ENCODE results near the gene ESPL1.

The ESPL1 gene

GRCh38 chr12:53267999-53268629 is at the start of gene ESPL1:
ESPL1 (plus strand) TSS chr12:53268299; CDS start chr12:53268767, 468 bp downstream.
- DNase-seq, result peak; percentile 91

DNA sequence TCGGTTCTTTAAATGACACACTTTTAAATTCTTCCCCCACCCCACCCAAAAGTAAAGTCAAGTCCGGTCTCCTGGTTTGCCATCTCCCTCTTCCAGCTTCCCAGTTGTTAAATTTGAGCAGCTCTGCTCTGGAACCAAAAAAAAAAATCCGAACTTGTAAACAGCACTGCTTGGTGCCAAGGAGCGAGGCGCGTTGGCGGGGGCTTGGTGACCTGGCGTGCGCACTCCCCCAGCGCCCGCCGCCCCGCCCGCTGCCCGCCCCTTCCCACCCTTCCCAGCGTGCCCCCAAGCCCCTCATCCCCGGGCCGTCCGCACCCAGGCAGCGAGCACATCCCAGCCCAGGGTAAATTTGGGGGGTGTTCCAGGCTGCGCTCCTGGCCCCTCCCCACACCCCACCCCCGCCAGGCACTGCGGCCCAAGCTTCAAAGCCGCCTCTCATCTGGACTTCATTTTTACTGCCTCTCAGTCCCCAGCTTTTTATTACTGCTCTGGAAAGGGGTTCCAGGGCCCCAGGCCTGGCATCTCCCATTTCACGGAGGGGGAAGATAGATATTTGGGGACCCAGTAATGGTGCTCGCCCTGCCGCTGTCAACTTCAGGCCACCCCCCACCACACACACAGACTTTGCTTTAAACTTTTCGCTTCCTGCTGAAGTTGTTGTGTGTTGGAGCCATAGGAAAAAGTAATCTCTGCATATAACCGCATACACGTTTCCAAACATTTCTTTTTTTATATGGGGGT is 49.4 kb upstream of the ESPL1 start:
- DNase-seq, result no peak

GRCh38 chr12:53219292-53219955 is 48.7 kb upstream of the ESPL1 start:
- peak; percentile 78 for DNase-seq

- DNase-seq, result peak; percentile 87
Observed at GRCh38 chr12:53219956-53220693, 48.0 kb upstream of the ESPL1 start.

GRCh38 chr12:53220694-53221202 is 47.4 kb upstream of the ESPL1 start:
- DNase-seq, result peak; percentile 94

- peak; percentile 63 for DNase-seq
Observed at GRCh38 chr12:53221203-53222080, 46.7 kb upstream of the ESPL1 start.

GRCh38 chr12:53222170-53222721 is 45.9 kb upstream of the ESPL1 start:
- no peak for DNase-seq

GRCh38 chr12:53222806-53223261 is 45.3 kb upstream of the ESPL1 start:
- no peak for DNase-seq

DNA sequence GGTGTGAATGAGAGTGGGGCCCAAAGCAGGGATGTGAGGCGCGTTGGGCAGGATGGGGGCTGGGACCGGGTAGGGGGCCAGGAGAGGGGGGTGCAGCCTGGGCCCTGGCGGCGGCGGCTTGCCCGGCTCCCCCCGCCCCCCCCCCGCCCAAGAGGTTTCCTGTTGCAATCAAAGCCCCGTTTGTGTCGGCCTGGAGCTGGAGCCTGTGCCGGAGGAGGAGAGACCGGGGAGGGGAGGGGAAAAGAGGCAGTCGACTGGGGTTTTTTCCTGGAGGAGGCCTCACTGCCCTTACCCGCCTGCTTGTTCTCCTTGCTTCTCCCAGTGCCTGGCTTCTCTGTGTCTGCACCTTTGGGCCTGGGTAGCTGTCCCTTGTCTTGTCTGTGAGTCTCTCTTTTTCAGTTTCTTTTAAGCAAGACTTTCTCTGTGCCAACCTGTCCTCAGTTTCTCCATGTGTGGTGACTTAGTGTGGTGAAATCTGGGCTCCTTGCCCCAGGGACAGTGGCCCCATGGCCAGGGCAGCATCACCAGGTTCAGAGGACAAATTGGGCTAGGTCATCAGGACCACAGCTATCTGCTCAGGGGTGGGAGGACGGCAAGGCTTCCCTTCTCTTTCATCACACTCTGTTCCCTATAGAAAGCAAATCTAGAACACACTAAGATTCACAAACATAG is 44.6 kb upstream of the ESPL1 start:
- no peak for DNase-seq

- DNase-seq, result no peak
Observed at GRCh38 chr12:53224061-53224896, 43.8 kb upstream of the ESPL1 start.

DNA sequence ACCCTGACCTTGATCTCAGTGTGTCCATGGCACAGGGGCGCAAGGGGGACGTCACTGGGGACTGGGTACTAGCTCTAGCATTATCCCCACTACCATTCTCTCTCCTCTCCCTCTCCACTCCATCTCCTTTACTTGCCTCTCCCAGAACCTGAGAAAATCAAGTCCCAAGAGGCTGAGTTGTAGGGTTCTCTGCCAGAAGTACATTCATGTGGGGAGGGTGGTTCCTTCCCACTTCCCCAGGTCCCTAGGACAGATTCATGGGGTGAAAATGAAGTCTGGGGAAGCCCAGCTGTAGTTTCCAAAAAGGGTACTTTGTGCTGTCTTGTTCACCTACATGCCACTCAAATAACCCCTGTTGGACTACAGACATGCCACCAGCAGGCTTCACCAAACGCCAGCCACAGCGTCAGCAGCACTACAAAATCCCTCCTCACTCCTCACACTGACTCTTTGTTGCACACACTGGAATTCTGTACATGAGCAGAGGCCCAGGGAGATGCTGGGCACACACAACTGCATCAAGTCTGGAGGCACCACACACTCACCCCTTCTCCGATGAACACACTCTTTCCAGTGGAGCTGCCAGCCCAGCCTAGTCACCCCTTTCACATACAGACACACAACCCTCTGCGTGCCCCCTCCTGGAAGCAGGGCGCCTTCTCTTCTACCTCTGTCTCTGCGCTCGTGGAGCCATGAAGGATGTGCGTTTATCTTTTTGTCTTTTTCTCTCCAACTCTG is 43.0 kb upstream of the ESPL1 start:
- no peak for DNase-seq

GRCh38 chr12:53225635-53226424 is 42.3 kb upstream of the ESPL1 start:
- no peak for DNase-seq

GRCh38 chr12:53226815-53227214 is 41.3 kb upstream of the ESPL1 start:
- DNase-seq, result no peak

DNA sequence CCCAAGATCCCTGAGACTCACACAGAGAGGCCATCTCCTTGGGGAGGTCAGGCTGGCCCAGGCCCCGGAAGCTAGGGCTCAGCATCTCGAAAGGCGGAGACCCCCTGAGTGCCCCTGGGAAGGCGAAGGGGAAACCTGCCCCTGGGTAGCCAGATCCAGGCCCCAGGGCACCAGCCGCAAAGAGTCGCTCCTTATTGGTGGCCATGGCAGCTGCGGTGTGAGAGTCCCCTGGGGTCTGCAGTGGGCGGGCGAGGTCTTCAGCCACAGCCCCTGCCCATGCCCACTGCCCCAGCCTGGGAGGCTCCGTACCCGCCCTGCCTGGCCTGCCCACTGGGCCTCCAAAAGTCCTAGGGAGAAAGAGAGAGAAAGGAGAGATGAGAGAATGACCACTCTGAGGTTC is 40.8 kb upstream of the ESPL1 start:
- no peak for DNase-seq

DNA sequence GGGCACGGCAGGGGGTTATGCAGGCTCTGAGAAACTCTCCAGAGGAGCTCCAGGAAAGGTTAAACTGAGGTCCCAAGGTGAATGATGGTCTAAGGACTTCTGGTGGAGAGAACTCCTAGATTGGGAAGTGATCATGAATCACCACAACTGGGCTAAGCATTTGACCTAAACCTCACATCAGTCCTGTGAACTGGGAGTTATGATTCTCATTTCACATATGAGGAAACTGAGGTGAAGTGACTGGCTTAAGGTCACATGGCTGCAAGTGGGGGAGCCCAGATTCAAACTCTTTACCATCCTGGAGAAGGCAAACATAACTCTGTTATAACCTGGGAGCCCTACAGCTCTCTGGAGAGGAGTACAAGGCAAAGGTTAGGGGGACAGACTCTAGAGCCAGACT is 40.3 kb upstream of the ESPL1 start:
- DNase-seq, result no peak

GRCh38 chr12:53229454-53229853 is 38.6 kb upstream of the ESPL1 start:
- no peak for DNase-seq

DNA sequence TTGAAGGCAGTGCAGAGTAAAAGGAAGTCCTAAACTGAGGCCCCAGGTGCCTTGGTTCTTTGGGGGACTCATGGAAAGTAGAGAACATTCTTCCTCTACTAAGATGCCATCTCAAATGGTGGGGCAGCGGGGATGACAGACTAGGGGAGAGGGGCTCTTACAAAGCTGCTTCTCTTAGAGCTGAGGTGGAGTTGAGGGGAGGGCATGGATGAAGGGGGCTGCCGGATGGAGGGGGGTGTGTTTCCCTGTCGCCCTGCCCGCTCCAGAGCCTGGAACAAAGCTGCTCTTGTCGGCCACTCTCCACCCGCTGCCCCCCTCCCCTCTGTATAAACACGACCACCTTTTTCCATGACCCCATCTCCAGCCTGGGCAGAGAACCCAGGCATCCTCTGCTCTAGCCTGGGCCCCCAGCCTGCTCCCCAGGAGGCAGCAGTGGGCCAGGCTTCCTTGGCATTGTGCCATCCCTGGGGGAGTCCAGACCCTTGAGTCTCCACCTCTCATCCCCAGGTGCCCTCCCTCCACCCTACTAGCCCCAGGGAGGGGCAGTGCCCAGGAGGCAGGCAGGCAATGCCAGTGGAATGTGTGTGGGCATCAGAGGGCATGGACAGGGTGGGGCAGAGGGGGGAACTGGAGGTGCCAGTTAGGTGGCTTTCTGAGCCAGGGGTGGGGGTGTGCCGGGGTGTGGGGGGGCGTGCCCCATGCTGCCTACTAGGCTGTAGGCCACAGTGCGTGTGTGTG is 37.8 kb upstream of the ESPL1 start:
- DNase-seq, result no peak

DNA sequence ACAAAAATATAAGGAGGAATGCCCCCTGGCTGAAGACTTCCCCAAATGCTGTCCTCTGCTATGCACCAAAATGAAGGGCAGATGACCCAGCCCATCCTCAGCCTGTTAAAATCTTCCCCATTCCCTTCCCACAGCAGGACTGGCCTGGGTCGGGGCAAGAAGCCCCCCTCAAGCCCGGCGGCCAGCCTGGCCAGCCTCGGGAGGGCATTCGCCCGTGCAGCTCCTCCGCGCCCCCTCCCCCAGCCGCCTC is 36.5 kb upstream of the ESPL1 start:
- DNase-seq, result no peak

Measured in activated CD4-positive, alpha-beta T cell treated with anti-CD3 and anti-CD28 coated beads, Interleukin-2, Interleukin-6, amounts not matched to agents 100 ng/mL and 50 ng/mL, durations not matched to agents 16 hours and 8 hours (primary cell).